ENCODE results near the gene GPR135. TPM values are rescaled to one million over a fixed set of nuclear protein-coding genes. Genes with fewer than 3 reads are reported as not detected.
"Not testable (repeated sequence)": the region's sequence is repeated elsewhere in the genome, so short reads cannot be mapped to it uniquely, and the experiment has no call there.

The GPR135 gene
- total RNA-seq, 1 donor from 2014 or later, result 6.2 TPM

DNA sequence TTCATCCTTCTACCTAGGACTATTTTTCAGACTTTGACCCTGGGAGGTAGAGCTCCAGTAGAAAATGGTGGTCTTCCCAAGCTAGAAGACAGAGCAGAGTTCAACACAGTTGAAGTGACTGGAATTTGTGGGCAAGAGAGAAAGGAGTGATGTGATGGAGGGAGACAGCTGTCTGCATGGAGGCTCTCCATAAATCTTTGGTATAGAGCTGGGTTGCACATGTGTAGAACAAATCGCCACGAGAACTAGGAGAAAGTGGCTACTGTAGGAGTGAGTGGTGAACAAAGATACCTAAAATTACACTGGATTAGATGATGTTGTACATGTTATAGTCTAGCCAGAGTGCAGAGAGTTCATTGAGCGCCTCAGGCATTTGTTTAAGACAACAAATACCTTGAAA is 14.5 kb downstream of the GPR135 start:
- peaks cover 9% of the 10 kb centered on the region for H3K4me1 ChIP-seq (ENCODE audit: insufficient read depth, low read length)
- H3K4me3 ChIP-seq (ENCODE audit: insufficient read depth, low read depth, low read length), result no peak overlapping the region
- no peak overlapping the region for H3K4me3 Mint-ChIP-seq (ENCODE audit: unreplicated experiment)
- H3K9me3 Mint-ChIP-seq (ENCODE audit: unreplicated experiment), result no peaks in the 10 kb centered on the region
- no peak overlapping the region for H3K4me2 ChIP-seq (ENCODE audit: low read length)
- no peak for TF ChIP-seq EZH2 (IDR thresholded peaks at IDR 0.05; ENCODE audit: insufficient read depth, low read length)
- TF ChIP-seq, protein P1, sequence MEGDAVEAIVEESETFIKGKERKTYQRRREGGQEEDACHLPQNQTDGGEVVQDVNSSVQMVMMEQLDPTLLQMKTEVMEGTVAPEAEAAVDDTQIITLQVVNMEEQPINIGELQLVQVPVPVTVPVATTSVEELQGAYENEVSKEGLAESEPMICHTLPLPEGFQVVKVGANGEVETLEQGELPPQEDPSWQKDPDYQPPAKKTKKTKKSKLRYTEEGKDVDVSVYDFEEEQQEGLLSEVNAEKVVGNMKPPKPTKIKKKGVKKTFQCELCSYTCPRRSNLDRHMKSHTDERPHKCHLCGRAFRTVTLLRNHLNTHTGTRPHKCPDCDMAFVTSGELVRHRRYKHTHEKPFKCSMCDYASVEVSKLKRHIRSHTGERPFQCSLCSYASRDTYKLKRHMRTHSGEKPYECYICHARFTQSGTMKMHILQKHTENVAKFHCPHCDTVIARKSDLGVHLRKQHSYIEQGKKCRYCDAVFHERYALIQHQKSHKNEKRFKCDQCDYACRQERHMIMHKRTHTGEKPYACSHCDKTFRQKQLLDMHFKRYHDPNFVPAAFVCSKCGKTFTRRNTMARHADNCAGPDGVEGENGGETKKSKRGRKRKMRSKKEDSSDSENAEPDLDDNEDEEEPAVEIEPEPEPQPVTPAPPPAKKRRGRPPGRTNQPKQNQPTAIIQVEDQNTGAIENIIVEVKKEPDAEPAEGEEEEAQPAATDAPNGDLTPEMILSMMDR (IDR thresholded peaks at IDR 0.05; ENCODE audit: insufficient read depth, low read depth, low read length), result no peak
- no peaks in the 10 kb centered on the region for H3K27me3 ChIP-seq (ENCODE audit: insufficient read depth, low read length)
- H3K27ac ChIP-seq (ENCODE audit: low read depth, low read length), result no peak overlapping the region
- H3K36me3 Mint-ChIP-seq (ENCODE audit: low read depth, unreplicated experiment), result peaks cover 20% of the 10 kb centered on the region
- no peaks in the 10 kb centered on the region for H4K20me1 ChIP-seq (ENCODE audit: insufficient read depth, low read length)
- peak overlapping the region; percentile 1 for H3K27ac Mint-ChIP-seq (ENCODE audit: unreplicated experiment)
- no peak overlapping the region for H2AFZ ChIP-seq (ENCODE audit: low read depth, low read length)
- no peak for FAIRE-seq
- no peaks in the 10 kb centered on the region for H3K9me3 ChIP-seq (ENCODE audit: insufficient read depth, low read depth, low read length)
- H3K9ac ChIP-seq (ENCODE audit: low read length), result no peak overlapping the region
- DNase-seq (ENCODE audit: low read depth), result no peak
- peaks cover 2% of the 10 kb centered on the region for H3K79me2 ChIP-seq (ENCODE audit: insufficient read depth, low read length)
- no peaks in the 10 kb centered on the region for H3K36me3 ChIP-seq (ENCODE audit: insufficient read depth, low read length)
- H3K4me1 Mint-ChIP-seq (ENCODE audit: low read depth, unreplicated experiment), result peaks cover 10% of the 10 kb centered on the region
- no peaks in the 10 kb centered on the region for H3K27me3 Mint-ChIP-seq (ENCODE audit: low read depth, unreplicated experiment)

- H3K4me3 Mint-ChIP-seq (ENCODE audit: unreplicated experiment); H3K27ac Mint-ChIP-seq (ENCODE audit: unreplicated experiment); H3K9me3 ChIP-seq (ENCODE audit: insufficient read depth, low read depth, low read length); H3K27me3 ChIP-seq (ENCODE audit: insufficient read depth, low read length); H3K36me3 ChIP-seq (ENCODE audit: insufficient read depth, low read length); H3K27me3 Mint-ChIP-seq (ENCODE audit: low read depth, unreplicated experiment); DNase-seq (ENCODE audit: low read depth); H3K27ac ChIP-seq (ENCODE audit: low read depth, low read length); H3K79me2 ChIP-seq (ENCODE audit: insufficient read depth, low read length); H4K20me1 ChIP-seq (ENCODE audit: insufficient read depth, low read length); H3K4me1 Mint-ChIP-seq (ENCODE audit: low read depth, unreplicated experiment); H2AFZ ChIP-seq (ENCODE audit: low read depth, low read length); H3K9me3 Mint-ChIP-seq (ENCODE audit: unreplicated experiment); H3K4me3 ChIP-seq (ENCODE audit: insufficient read depth, low read depth, low read length); H3K4me2 ChIP-seq (ENCODE audit: low read length); FAIRE-seq; H3K4me1 ChIP-seq (ENCODE audit: insufficient read depth, low read length); H3K9ac ChIP-seq (ENCODE audit: low read length): not testable (repeated sequence)
- peaks cover 14% of the 10 kb centered on the region for H3K36me3 Mint-ChIP-seq (ENCODE audit: low read depth, unreplicated experiment)
These were observed 16.5 kb downstream of the GPR135 start for GRCh38 chr14:59448673-59449072.

DNA sequence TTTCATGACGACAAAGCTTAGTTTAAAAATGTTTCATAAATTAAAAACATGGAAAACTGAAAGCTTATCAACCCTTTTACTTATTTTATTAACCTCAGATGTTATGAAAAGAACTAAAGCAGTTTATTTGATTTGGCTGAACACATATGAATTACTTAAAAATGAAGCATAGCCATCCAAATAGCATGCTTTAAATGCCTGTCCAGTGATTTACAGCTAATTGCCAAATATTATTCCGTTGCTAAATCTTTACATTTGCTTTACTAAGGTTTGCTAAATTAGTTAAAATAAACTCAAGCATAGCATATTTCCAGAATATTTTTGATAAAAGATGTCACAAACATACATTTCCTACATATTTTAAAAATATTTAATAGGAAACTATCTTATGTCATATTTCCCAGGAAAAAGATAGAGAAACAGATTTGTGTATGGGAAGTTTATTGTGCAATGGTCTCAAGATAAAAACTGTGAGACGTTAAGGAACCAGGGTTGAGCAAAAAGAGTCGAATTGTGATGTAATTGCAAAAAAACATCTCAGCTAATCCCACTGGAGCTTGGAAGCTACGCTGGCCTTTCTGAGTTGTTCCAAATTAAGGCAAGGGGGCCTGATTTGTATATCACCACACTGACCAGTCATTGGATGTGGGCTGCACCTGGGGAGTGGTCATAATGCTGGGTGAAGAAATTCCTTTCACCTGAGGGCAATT is 25.8 kb downstream of the GPR135 start:
- Histone ChIP-seq H3K4me1 (ENCODE audit: insufficient read depth, low read length) (peaks cover 19% of the 10 kb centered on the region), H2AFZ (ENCODE audit: low read depth, low read length) (no peak overlapping the region), H3K4me3 (ENCODE audit: insufficient read depth, low read depth, low read length) (no peak overlapping the region), H3K4me2 (ENCODE audit: low read length) (no peak overlapping the region), H3K27me3 (ENCODE audit: insufficient read depth, low read length) (no peaks in the 10 kb centered on the region), H3K79me2 (ENCODE audit: insufficient read depth, low read length) (no peaks in the 10 kb centered on the region), H3K9ac (ENCODE audit: low read length) (no peak overlapping the region), H4K20me1 (ENCODE audit: insufficient read depth, low read length) (no peaks in the 10 kb centered on the region), H3K9me3 (ENCODE audit: insufficient read depth, low read depth, low read length) (no peaks in the 10 kb centered on the region), H3K27ac (ENCODE audit: low read depth, low read length) (no peak overlapping the region), H3K36me3 (ENCODE audit: insufficient read depth, low read length) (no peaks in the 10 kb centered on the region)
- no peak for TF ChIP-seq EZH2 (IDR thresholded peaks at IDR 0.05; ENCODE audit: insufficient read depth, low read length)
- TF ChIP-seq, protein P1 (IDR thresholded peaks at IDR 0.05; ENCODE audit: insufficient read depth, low read depth, low read length), result no peak
- peaks cover 16% of the 10 kb centered on the region for H3K4me1 Mint-ChIP-seq (ENCODE audit: low read depth, unreplicated experiment)
- H3K36me3 Mint-ChIP-seq (ENCODE audit: low read depth, unreplicated experiment), result peaks cover 4% of the 10 kb centered on the region
- H3K27me3 Mint-ChIP-seq (ENCODE audit: low read depth, unreplicated experiment), result no peaks in the 10 kb centered on the region
- H3K4me3 Mint-ChIP-seq (ENCODE audit: unreplicated experiment), result no peak overlapping the region
- no peak overlapping the region for H3K27ac Mint-ChIP-seq (ENCODE audit: unreplicated experiment)
- H3K9me3 Mint-ChIP-seq (ENCODE audit: unreplicated experiment), result no peaks in the 10 kb centered on the region
- peak; percentile 57 for DNase-seq (ENCODE audit: low read depth)
- FAIRE-seq, result peak; percentile 29
